H9 (cell line): ENCODE results near the gene AGAP5. TPM values are rescaled to one million over a fixed set of nuclear protein-coding genes. Genes with fewer than 3 reads are reported as not detected.

Experiments
- DNase-seq: peaks from one replicate; pipeline ENCODE4 v3.0.0-alpha.2; 2017
- H2AFZ ChIP-seq: one replicate; pipeline ENCODE4 v1.6.1; 2013; ENCODE audit warnings: mild to moderate bottlenecking, low read length, control low read depth, moderate library complexity
- H2AK5ac ChIP-seq: 2 replicates; pipeline ENCODE4 v1.6.1; 2013; ENCODE audit warnings: low read length, control low read depth, mixed read lengths; ENCODE audit not compliant: insufficient read length
- H2BK120ac ChIP-seq: one replicate; pipeline ENCODE4 v1.6.1; 2013; ENCODE audit warnings: low read depth, mild to moderate bottlenecking, low read length, control low read depth, inconsistent platforms; ENCODE audit not compliant: poor library complexity, severe bottlenecking
- H2BK12ac ChIP-seq: 2 replicates; pipeline ENCODE4 v1.6.1; 2013; ENCODE audit warnings: low read length, control low read depth, mixed read lengths, low read depth; ENCODE audit not compliant: insufficient read length
- H2BK15ac ChIP-seq: 2 replicates; pipeline ENCODE4 v1.6.1; 2013; ENCODE audit warnings: low read depth, low read length, control low read depth
- H2BK20ac ChIP-seq: one replicate; pipeline ENCODE4 v1.6.1; 2013; ENCODE audit warnings: low read depth, mild to moderate bottlenecking, low read length, control low read depth, inconsistent platforms; ENCODE audit not compliant: poor library complexity, severe bottlenecking
- H2BK5ac ChIP-seq: 2 replicates; pipeline ENCODE4 v1.6.1; 2013; ENCODE audit warnings: low read length, control low read depth, mixed read lengths; ENCODE audit not compliant: insufficient read length
- H3K14ac ChIP-seq: 2 replicates; pipeline ENCODE4 v1.6.1; 2013; ENCODE audit warnings: low read length, control low read depth; ENCODE audit not compliant: insufficient read depth
- H3K18ac ChIP-seq: 2 replicates; pipeline ENCODE4 v1.6.1; 2013; ENCODE audit warnings: low read depth, mild to moderate bottlenecking, mixed read lengths, low read length, control low read depth; ENCODE audit not compliant: insufficient read length
- H3K23ac ChIP-seq: 2 replicates; pipeline ENCODE4 v1.6.1; 2013; ENCODE audit warnings: low read length, control low read depth, mixed read lengths, low read depth; ENCODE audit not compliant: insufficient read length
- H3K23me2 ChIP-seq: 2 replicates; pipeline ENCODE4 v1.6.1; 2013; ENCODE audit warnings: low read depth, mild to moderate bottlenecking, mixed read lengths, low read length, control low read depth; ENCODE audit not compliant: insufficient read length, poor library complexity, severe bottlenecking
- H3K27ac ChIP-seq: 2 replicates; pipeline ENCODE4 v1.5.1; 2013; ENCODE audit warnings: low read length, control low read depth, mixed read lengths, low read depth; ENCODE audit not compliant: insufficient read length
- H3K27me3 ChIP-seq: 2 replicates; pipeline ENCODE4 v1.6.1; 2013; ENCODE audit warnings: low read length, control low read depth, inconsistent platforms; ENCODE audit not compliant: insufficient read depth
- H3K4ac ChIP-seq: 2 replicates; pipeline ENCODE4 v1.6.1; 2013; ENCODE audit warnings: low read depth, mild to moderate bottlenecking, control low read depth, inconsistent platforms, low read length, moderate library complexity
- H3K4me1 ChIP-seq: 2 replicates; pipeline ENCODE4 v1.6.1; 2013; ENCODE audit warnings: low read length, control low read depth, inconsistent platforms; ENCODE audit not compliant: insufficient read depth
- H3K4me2 ChIP-seq: 2 replicates; pipeline ENCODE4 v1.6.1; 2013; ENCODE audit warnings: low read length, control low read depth, mixed read lengths; ENCODE audit not compliant: insufficient read length, insufficient read depth
- H3K56ac ChIP-seq: 2 replicates; pipeline ENCODE4 v1.6.1; 2013; ENCODE audit warnings: low read depth, mild to moderate bottlenecking, mixed read lengths, low read length, control low read depth; ENCODE audit not compliant: insufficient read length
- H3K79me1 ChIP-seq: 2 replicates; pipeline ENCODE4 v1.6.1; 2013; ENCODE audit warnings: low read depth, mild to moderate bottlenecking, moderate library complexity, low read length, control low read depth, inconsistent platforms; ENCODE audit not compliant: insufficient read depth, poor library complexity, severe bottlenecking
- H3K79me2 ChIP-seq: 2 replicates; pipeline ENCODE4 v1.6.1; 2013; ENCODE audit warnings: low read length, control low read depth, inconsistent platforms; ENCODE audit not compliant: insufficient read depth
- H3K9ac ChIP-seq: 2 replicates; pipeline ENCODE4 v1.6.1; 2013; ENCODE audit warnings: low read length, control low read depth, mixed read lengths; ENCODE audit not compliant: insufficient read length; ENCODE audit errors: extremely low read depth
- H3K9me3 ChIP-seq: one replicate; pipeline ENCODE4 v1.6.1; 2013; ENCODE audit warnings: low read depth, low read length, inconsistent platforms; ENCODE audit not compliant: control insufficient read depth
- H3T11ph ChIP-seq: one replicate; pipeline ENCODE4 v1.6.1; 2013; ENCODE audit warnings: mild to moderate bottlenecking, low read length, control low read depth, inconsistent platforms
- H4K20me1 ChIP-seq: one replicate; pipeline ENCODE4 v1.6.1; 2013; ENCODE audit not compliant: control insufficient read depth, insufficient read length, insufficient read depth
- H4K5ac ChIP-seq: 2 replicates; pipeline ENCODE4 v1.6.1; 2013; ENCODE audit warnings: low read depth, mild to moderate bottlenecking, mixed read lengths, low read length, control low read depth; ENCODE audit not compliant: insufficient read length
- H4K8ac ChIP-seq: replicated peaks from 2 replicates; pipeline ENCODE4 v1.6.1; 2013; ENCODE audit warnings: low read length, control low read depth, mixed read lengths, low read depth; ENCODE audit not compliant: insufficient read length
- H4K91ac ChIP-seq: 2 replicates; pipeline ENCODE4 v1.6.1; 2013; ENCODE audit warnings: low read depth, mild to moderate bottlenecking, moderate library complexity, mixed read lengths, low read length, control low read depth; ENCODE audit not compliant: insufficient read length
- H3K27ac Mint-ChIP-seq, 3 experiments: 2 replicates in 2 of 3; 3 replicates in 1 of 3; pipeline ENCODE4 v1.8.0; 2020 to 2021; ENCODE audit warnings: mixed read lengths in 3 of 3, mild to moderate bottlenecking in 1 of 3, moderate library complexity in 1 of 3
- H3K27me3 Mint-ChIP-seq: 2 replicates; pipeline ENCODE4 v1.8.0; 2021; ENCODE audit warnings: low read depth, mild to moderate bottlenecking, moderate library complexity, mixed read lengths
- H3K36me3 Mint-ChIP-seq, 3 experiments: 2 replicates in 2 of 3; 3 replicates in 1 of 3; pipeline ENCODE4 v1.8.0; 2020 to 2021; ENCODE audit warnings: low read depth in 3 of 3, mixed read lengths in 3 of 3; ENCODE audit not compliant: insufficient read depth in 1 of 3
- H3K4me1 Mint-ChIP-seq, 2 experiments: 2 replicates each; pipeline ENCODE4 v1.8.0; 2020; ENCODE audit warnings: mixed read lengths in 2 of 2
- H3K4me3 Mint-ChIP-seq, 2 experiments: 2 replicates in 1 of 2; 3 replicates in 1 of 2; pipeline ENCODE4 v1.8.0; 2020 to 2021; ENCODE audit warnings: mild to moderate bottlenecking in 2 of 2, mixed read lengths in 2 of 2, moderate library complexity in 1 of 2
- H3K9me3 Mint-ChIP-seq, 2 experiments: 2 replicates in 1 of 2; 3 replicates in 1 of 2; pipeline ENCODE4 v1.8.0; 2020; ENCODE audit warnings: mild to moderate bottlenecking in 2 of 2, mixed read lengths in 2 of 2, moderate library complexity in 1 of 2
- WGBS: extraction: QIAGEN DNeasy Blood & Tissue Kit; methylation state at CpG from one replicate; pipeline ENCODE4 v1.1.7; 2013; ENCODE audit warnings: missing lambda C conversion rate, low lambda C conversion rate, mixed read lengths; ENCODE audit not compliant: insufficient read length; ENCODE audit errors: extremely low coverage; 5-methylcytosine and 5-hydroxymethylcytosine counted together
- total RNA-seq: library from RNA; stranded (reverse); gene quantifications from 2 replicates; pipeline ENCODE4 v1.2.1, GENCODE V29; 2021
- TF ChIP-seq, protein P1 (sequence below): fragments of 200-600 bp; sonication (generic); conservative IDR thresholded peaks from 3 replicates; pipeline ENCODE4 v1.8.0; 2021; ENCODE audit warnings: antibody characterized with exemption, mild to moderate bottlenecking

AGAP5 gene
- total RNA-seq, 1 experiment from 2014 or later, result 5.2 TPM

DNA sequence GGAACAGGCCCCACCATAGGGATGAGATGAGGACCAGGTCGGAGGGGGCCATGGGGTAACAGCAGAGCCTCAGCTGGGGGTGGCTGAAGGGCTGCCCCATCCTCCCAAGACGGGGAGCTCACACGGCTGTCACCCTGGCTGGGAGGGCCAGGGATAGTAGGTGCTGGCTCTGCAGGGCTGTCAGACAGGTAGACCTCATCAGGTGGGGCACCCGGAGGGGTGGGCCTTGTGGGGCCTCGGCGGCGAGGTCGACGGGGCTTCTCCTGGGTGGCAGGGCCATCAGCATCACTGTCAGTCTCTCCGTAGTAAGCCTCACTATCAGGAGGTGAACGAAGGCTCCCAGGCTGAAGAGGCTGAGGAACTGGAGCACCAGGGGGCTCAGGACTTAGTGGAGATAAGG is 44.7 kb downstream of the AGAP5 start:
- no peak overlapping the region for H3K27ac ChIP-seq
- H3T11ph ChIP-seq, result no peak overlapping the region
- no peaks in the 10 kb centered on the region for H3K79me1 ChIP-seq

More for the DNA sequence above, 44.7 kb downstream of the AGAP5 start:
- Histone ChIP-seq H2AK5ac (no peak overlapping the region), H4K8ac (no peak overlapping the region), H3K23me2 (no peaks in the 10 kb centered on the region), H4K5ac (no peak overlapping the region), H3K14ac (no peak overlapping the region; the same call in 1 of the 2 replicates), H3K4me1 (no peaks in the 10 kb centered on the region; the same call in 1 of the 2 replicates), H3K79me2 (no peaks in the 10 kb centered on the region), H4K91ac (no peak overlapping the region), H3K9me3 (no peaks in the 10 kb centered on the region), H2BK15ac (no peak overlapping the region), H2AFZ (no peak overlapping the region), H2BK12ac (no peak overlapping the region), H3K56ac (no peak overlapping the region), H2BK20ac (no peak overlapping the region), H3K18ac (no peak overlapping the region), H3K27me3 (no peaks in the 10 kb centered on the region), H4K20me1 (no peaks in the 10 kb centered on the region), H3K23ac (no peak overlapping the region), H3K4me2 (no peak overlapping the region), H3K4ac (no peak overlapping the region), H3K9ac (no peak overlapping the region), H2BK5ac (no peak overlapping the region), H2BK120ac (no peak overlapping the region)
- Mint-ChIP-seq H3K4me3 (no peak overlapping the region), H3K9me3 (no peaks in the 10 kb centered on the region), H3K36me3 (no peaks in the 10 kb centered on the region), H3K4me1 (peaks cover 6 to 7% of the 10 kb centered on the region in 2 experiments; a peak in 3 of 4 replicates), H3K27me3 (no peaks in the 10 kb centered on the region; the same call in 1 of the 2 replicates), H3K27ac (no peak overlapping the region; a peak in 1 of 7 replicates)
- TF ChIP-seq, protein P1, sequence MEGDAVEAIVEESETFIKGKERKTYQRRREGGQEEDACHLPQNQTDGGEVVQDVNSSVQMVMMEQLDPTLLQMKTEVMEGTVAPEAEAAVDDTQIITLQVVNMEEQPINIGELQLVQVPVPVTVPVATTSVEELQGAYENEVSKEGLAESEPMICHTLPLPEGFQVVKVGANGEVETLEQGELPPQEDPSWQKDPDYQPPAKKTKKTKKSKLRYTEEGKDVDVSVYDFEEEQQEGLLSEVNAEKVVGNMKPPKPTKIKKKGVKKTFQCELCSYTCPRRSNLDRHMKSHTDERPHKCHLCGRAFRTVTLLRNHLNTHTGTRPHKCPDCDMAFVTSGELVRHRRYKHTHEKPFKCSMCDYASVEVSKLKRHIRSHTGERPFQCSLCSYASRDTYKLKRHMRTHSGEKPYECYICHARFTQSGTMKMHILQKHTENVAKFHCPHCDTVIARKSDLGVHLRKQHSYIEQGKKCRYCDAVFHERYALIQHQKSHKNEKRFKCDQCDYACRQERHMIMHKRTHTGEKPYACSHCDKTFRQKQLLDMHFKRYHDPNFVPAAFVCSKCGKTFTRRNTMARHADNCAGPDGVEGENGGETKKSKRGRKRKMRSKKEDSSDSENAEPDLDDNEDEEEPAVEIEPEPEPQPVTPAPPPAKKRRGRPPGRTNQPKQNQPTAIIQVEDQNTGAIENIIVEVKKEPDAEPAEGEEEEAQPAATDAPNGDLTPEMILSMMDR, result no peak
- WGBS, result no CpG with 5 or more reads among the region's 11 CpGs
- no peak for DNase-seq
